Ramos (cell line): Measurements from ENCODE around the gene KLHL40.

Source experiments
- in situ Hi-C: fragments of 300-500 bp; cut with MboI; formaldehyde crosslinking; loops from one replicate; pipeline ENCODE4 v1.14.3; 2022; ENCODE audit warnings: low sequenced_read_pairs; ENCODE audit not compliant: unreplicated experiment

Gene KLHL40

DNA sequence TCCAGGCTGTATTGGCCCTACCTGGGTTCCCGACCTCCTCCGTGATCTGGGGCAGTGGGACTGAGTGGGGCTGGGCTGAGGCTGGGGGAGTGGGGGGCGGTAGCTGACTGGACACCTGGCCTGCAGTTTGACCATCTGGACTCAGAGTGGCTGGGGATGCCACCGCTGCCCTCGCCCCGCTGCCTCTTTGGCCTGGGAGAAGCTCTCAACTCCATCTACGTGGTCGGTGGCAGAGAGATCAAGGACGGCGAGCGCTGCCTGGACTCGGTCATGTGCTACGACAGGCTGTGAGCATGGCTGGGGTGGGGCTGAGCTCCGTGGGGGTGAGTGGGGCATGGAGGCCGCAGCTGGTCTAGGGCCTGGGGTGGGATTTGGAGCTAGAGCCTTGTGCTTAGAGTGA is 2.7 kb downstream of the KLHL40 start:
- in situ Hi-C loops: no loop called here

DNA sequence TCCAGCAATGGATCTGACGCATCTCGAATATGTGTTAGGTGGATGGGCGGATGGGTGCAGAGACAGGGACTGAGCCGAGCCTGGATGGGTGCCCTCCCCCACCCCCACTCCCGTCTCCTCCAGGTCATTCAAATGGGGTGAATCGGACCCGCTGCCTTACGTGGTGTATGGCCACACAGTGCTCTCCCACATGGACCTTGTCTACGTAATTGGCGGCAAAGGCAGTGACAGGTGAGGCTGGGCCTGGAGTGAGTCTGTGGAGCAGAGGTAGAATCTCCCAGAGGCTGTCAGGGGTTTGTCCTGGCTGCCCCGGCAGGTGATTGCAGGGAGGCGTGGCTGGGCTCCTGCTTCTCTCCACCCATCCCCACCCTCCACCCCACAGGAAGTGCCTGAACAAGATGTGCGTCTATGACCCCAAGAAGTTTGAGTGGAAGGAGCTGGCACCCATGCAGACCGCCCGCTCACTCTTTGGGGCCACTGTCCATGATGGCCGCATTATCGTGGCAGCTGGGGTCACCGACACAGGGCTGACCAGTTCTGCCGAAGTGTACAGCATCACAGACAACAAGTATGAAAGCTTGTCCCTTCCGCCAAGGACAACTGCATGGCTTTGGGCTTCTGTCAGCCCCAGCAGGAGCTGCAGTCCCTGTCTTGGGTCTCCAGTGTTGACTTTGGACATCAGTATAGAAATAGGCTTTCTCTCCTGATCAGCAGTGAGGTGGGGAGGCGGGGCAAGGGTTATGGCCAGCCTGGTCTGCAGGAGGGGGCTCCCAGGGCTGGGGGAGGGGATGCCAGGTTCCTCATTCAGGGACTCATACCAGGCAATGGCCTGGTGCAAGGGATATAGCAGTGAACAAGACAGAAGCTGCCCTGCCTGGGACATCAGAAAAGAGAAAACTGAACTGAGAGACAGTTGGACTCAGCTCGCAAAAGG is 3.4 kb downstream of the KLHL40 start:
- in situ Hi-C loops: no loop called here

- in situ Hi-C loops: no loop called here
Measured at GRCh38 chr3:42689421-42690014, 4.2 kb downstream of the KLHL40 start.

- in situ Hi-C loops: no loop called here
Measured at GRCh38 chr3:42690191-42690590, 4.9 kb downstream of the KLHL40 start.

GRCh38 chr3:42690766-42691680 is 5.7 kb downstream of the KLHL40 start:
- in situ Hi-C loops: no loop called here

DNA sequence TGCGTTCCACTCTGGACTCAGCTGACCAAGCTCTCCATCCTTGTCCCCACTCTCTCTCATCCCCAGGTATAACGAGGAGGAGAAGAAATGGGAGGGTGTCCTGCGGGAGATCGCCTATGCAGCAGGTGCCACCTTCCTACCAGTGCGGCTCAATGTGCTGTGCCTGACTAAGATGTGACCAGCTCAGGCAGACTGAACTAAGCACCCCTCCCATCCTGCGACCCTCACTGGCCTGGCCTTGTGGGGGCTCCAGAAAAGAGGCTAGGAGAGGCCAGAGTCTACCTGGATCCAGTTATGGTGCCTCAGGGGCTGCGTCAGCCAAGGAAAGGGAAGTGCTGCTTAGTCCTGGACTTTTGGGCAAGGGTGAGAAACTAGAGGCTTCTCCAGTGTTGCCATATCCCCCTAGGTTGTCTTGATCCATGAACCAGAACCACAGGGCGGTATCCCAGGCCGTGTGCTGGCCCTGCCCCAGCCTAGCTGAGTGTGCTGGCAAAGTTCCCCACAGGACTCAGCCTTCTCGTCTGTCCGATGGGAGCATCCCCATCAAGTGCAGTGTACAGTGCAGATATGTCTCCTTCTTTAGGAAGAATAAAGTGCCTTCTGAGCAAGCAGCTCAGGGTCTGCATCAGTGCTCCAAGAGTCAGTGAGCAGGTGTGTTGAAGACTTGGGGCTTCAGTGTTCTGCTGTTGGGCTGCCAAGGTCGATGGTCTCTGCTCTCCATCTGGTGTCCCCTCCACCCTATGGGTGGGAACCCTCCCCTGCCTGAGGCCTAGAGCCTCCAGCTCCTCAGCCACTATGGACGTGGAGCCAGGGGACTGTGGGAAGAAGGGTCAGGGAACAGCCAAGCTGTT is 6.7 kb downstream of the KLHL40 start:
- in situ Hi-C loops: no loop called here

GRCh38 chr3:42692667-42693529 is 7.6 kb downstream of the KLHL40 start:
- in situ Hi-C loops: no loop called here

GRCh38 chr3:42693530-42693930 is 8.2 kb downstream of the KLHL40 start:
- in situ Hi-C loops: no loop called here

DNA sequence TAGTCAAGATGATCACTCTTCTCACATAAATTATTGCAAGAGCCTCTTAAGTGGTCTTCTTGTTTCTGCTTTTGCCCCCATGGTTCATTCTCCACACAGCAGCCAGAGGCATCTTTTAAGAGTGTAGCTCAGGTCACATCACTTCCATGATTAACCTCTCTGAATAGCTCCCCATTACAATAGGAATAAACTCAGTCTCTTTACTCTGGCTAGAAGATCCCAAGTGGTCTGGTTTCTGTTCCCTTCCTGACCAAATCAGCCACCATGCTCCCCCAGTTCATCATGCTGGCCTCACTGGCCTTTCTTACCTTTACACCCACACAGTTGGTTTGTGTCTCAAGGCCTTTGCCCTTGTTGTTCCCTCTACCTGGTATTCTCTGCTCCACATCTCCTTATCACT is 9.0 kb downstream of the KLHL40 start:
- in situ Hi-C loops: no loop called here

GRCh38 chr3:42696356-42697288 is 11.3 kb downstream of the KLHL40 start:
- in situ Hi-C loops: no loop called here

DNA sequence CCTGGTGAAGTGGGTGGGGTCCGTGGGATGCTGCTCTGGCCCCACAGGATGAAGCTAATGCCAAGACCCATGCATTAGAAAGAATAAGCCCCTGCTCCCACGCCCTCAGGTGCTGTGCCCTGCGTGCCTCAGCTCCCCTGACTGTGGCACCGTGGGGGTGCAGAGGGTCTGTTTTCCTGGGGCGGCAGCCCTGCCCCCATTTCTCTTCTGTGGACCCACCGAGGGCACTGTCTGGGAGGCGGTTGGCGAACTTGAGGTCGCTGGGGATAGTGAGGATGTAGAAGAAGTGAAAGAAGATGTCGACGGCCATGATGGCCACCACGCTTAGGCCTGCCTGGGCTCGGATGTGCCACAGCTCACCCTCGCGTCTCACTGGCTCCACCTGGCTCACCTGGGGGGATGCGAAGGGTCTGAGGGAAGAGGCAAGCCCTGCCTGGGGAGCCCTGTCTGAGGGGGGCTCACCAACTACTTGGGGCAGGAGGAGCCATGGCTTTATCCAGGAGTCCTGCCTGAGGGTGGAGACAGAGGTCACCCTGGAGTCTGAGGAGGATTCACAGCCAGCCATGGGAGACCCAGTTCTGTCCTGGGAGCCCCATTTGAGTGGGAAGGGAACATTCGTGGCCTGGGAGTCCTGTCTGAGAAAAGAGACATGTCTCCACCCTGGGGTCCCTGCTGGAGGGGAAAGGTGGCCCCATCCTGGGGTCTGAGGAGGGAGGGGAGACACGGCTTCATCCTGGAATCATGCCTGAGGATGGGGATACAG is 12.1 kb downstream of the KLHL40 start:
- in situ Hi-C loops: no loop called here

DNA sequence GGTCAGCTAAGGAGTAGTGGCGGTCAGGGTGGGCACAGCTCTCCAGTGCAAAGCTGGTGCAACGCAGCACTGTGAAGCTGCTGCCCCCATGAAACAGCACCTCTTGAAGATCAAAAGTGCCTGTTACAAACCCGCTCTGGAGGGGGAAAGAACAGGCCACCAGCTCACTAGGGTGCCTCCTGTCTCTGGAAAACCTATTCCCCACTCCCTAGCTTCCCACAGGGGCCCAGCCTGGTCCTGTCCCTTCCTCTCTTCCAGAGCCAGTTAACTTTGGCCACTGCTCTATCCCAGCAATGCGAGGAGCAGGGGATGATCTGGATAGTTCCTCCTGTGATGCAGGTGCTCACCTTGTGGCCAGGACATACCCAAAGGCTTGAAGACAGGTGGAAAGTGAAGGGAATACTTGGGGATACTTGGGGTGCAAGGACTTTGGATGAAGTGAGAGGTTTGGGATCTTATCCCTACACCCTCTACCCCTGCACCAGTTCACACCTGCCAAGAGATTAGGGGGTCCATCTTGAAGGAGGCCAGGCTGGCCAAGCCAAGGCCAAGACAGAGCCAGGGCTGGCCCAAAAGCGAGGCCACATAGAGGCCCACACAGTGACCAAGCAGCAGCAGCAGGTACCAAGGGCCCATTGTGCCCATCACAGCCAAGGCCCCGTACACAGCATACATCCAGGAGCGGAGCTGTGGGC is 13.0 kb downstream of the KLHL40 start:
- in situ Hi-C loops: no loop called here

DNA sequence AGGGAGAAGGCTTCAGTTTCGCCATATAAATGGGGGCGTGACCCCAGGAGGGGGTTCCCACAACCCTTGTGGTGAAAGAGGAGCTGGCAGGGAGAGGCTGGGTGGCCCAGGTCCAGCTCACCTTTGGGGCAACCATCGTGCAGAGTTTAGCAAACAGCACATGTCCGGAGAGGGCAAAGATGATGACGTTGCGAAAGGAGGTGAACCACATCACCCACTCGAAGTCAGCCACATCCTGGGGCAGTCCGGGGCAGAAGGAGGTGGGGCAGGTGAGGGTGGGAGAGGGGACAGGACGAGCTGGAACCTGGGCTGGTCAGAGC is 13.5 kb downstream of the KLHL40 start:
- in situ Hi-C loops: no loop called here

GRCh38 chr3:42699511-42699971 is 14.2 kb downstream of the KLHL40 start:
- in situ Hi-C loops: no loop called here

DNA sequence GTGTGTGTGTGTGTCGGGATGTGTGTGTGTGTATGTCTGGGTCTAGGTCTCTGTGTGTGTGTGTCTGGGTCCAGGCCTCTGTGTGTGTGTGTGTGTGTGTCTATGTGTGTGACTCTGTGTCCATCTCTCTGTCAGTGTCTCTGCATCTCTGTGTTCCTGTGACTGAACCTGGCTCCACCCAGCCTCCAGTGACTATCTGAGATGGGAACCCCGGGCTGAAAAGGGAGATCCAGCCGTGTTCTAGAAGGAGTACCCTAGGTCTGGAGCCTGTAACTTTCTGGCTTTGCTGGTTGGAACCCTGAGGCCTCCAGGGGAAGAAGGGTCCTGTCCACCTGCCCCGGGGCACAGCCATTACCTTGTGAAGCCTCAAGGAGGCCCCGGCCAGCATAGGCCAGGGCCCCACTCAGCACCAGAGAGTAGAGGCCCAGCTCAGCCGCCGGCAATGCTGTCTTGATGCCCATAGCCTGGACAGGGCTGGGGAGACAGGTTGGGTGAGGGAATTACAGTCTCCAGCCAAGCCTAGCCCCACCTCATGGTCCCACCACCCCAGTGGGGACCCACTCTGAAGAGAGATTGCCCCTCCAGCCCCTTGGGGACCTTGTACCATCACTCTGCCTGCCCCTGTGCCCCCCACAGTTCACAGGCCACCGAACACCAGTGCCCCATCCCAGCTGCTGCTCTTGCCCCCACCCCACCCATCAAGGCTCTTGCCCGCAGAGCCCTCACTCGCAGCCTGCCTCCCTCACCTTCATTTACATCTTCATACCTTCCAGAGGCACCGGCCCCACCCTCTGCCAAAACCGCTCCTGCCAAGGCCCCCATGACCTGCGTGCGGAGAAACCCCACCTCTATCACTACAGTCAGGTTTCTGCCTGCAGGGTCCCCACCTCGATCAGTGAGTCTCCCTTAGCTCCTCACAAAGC is 15.3 kb downstream of the KLHL40 start:
- in situ Hi-C loops: no loop called here
